Measurements from ENCODE around the gene BCL2L2. TPM values are rescaled to one million over a fixed set of nuclear protein-coding genes. Genes with fewer than 3 reads are reported as not detected.
"Not testable (repeated sequence)": the region's sequence is repeated elsewhere in the genome, so short reads cannot be mapped to it uniquely, and the experiment has no call there.

BCL2L2 gene
- total RNA-seq, 2 experiments from 2014 or later: 8.6 to 18.0 TPM

DNA sequence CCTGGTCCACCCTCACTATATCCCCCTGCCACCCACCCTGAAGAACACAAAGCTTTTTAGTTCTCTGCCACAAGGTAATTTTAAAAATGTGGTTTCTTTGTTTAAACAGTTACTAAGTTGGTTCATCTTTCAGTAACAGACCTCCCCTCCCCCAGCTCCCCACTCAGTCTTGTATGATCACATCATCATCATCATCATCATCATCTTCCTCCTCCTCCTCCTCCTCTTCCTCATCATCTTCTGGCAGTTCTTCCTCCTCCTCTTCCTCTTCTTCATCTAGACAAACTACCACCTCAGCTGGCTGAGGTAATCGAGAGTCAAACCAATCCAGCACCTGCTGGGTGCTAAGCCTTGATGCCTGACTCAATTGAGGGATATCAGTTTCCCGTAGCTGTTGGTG, 31.2 kb upstream of the BCL2L2 start:
- no peaks in the 10 kb centered on the region for H3K9me2 ChIP-seq (ENCODE audit: insufficient read depth, low read length)
- ChIA-PET CTCF (ENCODE audit: unreplicated experiment) (no interaction called here), POLR2A (interaction anchor here (1.0 kb wide), 1 partner anchor 47 kb away, joined by 4 read pairs; no protein-coding TSS in a partner anchor)
- intact Hi-C loops (cut with micrococcal nuclease; ENCODE audit: unreplicated experiment): no loop called here
- no peak overlapping the region for H3K4me3 ChIP-seq (ENCODE audit: low read depth, low read length, poor library complexity, severe bottlenecking)
- no peak for TF ChIP-seq EZH2phosphoT487 (IDR thresholded peaks at IDR 0.05; ENCODE audit: borderline replicate concordance, low read depth, low read length)
- TF ChIP-seq, protein P1, sequence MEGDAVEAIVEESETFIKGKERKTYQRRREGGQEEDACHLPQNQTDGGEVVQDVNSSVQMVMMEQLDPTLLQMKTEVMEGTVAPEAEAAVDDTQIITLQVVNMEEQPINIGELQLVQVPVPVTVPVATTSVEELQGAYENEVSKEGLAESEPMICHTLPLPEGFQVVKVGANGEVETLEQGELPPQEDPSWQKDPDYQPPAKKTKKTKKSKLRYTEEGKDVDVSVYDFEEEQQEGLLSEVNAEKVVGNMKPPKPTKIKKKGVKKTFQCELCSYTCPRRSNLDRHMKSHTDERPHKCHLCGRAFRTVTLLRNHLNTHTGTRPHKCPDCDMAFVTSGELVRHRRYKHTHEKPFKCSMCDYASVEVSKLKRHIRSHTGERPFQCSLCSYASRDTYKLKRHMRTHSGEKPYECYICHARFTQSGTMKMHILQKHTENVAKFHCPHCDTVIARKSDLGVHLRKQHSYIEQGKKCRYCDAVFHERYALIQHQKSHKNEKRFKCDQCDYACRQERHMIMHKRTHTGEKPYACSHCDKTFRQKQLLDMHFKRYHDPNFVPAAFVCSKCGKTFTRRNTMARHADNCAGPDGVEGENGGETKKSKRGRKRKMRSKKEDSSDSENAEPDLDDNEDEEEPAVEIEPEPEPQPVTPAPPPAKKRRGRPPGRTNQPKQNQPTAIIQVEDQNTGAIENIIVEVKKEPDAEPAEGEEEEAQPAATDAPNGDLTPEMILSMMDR (conservative IDR thresholded peaks at IDR 0.05; ENCODE audit: low read length): no peak
- no peak overlapping the region for H2AFZ ChIP-seq (ENCODE audit: low read length)
- H3K4me2 ChIP-seq (ENCODE audit: low read length): no peak overlapping the region
- BruUV-seq (replicated peaks): no TSS peak
- no peaks in the 10 kb centered on the region for H4K20me1 ChIP-seq (ENCODE audit: insufficient read depth, low read length)
- no peaks in the 10 kb centered on the region for H3K36me3 ChIP-seq (ENCODE audit: insufficient read depth, low read length)
- no peak for DNase-seq (ENCODE audit: low spot score)
- H3K9me3 ChIP-seq (ENCODE audit: low read length): no peaks in the 10 kb centered on the region
- H3K4me1 ChIP-seq (ENCODE audit: insufficient read depth, low read length, poor library complexity, severe bottlenecking): no peaks in the 10 kb centered on the region
- no peak overlapping the region for H3K27ac ChIP-seq (ENCODE audit: low read depth, low read length, poor library complexity, severe bottlenecking)
- H3K79me2 ChIP-seq (ENCODE audit: insufficient read depth, low read depth, low read length): no peaks in the 10 kb centered on the region

DNA sequence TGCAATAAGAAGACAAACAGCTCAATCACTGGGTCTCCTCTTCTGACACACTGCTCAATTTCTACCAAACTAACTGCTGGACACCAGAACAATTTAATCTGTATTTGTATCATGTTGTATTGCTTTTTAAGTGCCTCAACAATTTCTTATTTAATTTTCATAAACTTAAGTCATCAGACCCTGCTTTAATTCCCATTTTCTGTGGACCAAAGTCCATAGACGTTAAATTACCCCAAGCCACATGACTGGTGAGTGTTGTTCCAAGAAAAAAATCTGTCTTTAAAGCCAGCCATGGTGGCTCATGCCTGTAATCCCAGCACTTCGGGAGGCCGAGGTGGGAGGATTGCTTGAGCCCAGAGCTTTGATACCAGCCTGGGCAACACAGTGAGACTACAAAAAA, 29.4 kb upstream of the BCL2L2 start:
- Histone ChIP-seq H3K4me3 (ENCODE audit: low read depth, low read length, poor library complexity, severe bottlenecking) (no peak overlapping the region), H3K4me2 (ENCODE audit: low read length) (no peak overlapping the region), H4K20me1 (ENCODE audit: insufficient read depth, low read length) (no peaks in the 10 kb centered on the region), H3K4me1 (ENCODE audit: insufficient read depth, low read length, poor library complexity, severe bottlenecking) (no peaks in the 10 kb centered on the region), H3K36me3 (ENCODE audit: insufficient read depth, low read length) (no peaks in the 10 kb centered on the region), H3K9me3 (ENCODE audit: low read length) (no peaks in the 10 kb centered on the region), H3K79me2 (ENCODE audit: insufficient read depth, low read depth, low read length) (no peaks in the 10 kb centered on the region), H2AFZ (ENCODE audit: low read length) (no peak overlapping the region), H3K27ac (ENCODE audit: low read depth, low read length, poor library complexity, severe bottlenecking) (no peak overlapping the region), H3K9me2 (ENCODE audit: insufficient read depth, low read length) (no peaks in the 10 kb centered on the region)
- no peak for TF ChIP-seq EZH2phosphoT487 (IDR thresholded peaks at IDR 0.05; ENCODE audit: borderline replicate concordance, low read depth, low read length)
- TF ChIP-seq, protein P1 (conservative IDR thresholded peaks at IDR 0.05; ENCODE audit: low read length): no peak
- ChIA-PET POLR2A (interaction anchor here (0.6 to 2.2 kb wide), 2 partner anchors 9 to 63 kb away, joined by 4 to 8 read pairs; partner anchors contain the start of gene HOMEZ), CTCF (ENCODE audit: unreplicated experiment) (no interaction called here)
- intact Hi-C loops (cut with micrococcal nuclease; ENCODE audit: unreplicated experiment): no loop called here
- no TSS peak for BruUV-seq (replicated peaks)
- no peak for DNase-seq (ENCODE audit: low spot score)

DNA sequence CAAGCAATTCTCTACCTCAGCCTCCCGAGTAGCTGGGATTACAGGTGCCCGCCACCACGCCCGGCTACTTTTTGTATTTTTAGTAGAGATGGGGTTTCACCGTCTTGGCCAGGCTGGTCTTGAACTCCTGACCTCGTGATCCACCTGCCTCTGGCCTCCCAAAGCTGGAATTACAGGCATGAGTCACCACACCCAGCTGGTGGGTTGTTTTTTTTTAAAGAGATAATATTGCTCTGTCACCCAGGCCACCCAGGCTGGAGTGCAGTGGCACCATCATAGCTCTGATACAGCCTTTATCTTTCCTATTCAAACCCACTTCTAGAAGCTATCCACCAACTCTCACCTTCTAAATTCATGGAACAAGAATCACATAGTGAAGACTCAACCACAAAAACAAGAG, 28.7 kb upstream of the BCL2L2 start:
- H3K4me2 ChIP-seq (ENCODE audit: low read length); H3K9me2 ChIP-seq (ENCODE audit: insufficient read depth, low read length); H3K9me3 ChIP-seq (ENCODE audit: low read length); DNase-seq (ENCODE audit: low spot score); BruUV-seq (replicated peaks); H3K79me2 ChIP-seq (ENCODE audit: insufficient read depth, low read depth, low read length); H3K4me1 ChIP-seq (ENCODE audit: insufficient read depth, low read length, poor library complexity, severe bottlenecking); H3K27ac ChIP-seq (ENCODE audit: low read depth, low read length, poor library complexity, severe bottlenecking); H3K36me3 ChIP-seq (ENCODE audit: insufficient read depth, low read length); H4K20me1 ChIP-seq (ENCODE audit: insufficient read depth, low read length); H2AFZ ChIP-seq (ENCODE audit: low read length); CTCF ChIA-PET (ENCODE audit: unreplicated experiment); H3K4me3 ChIP-seq (ENCODE audit: low read depth, low read length, poor library complexity, severe bottlenecking); intact Hi-C loops (cut with micrococcal nuclease; ENCODE audit: unreplicated experiment): not testable (repeated sequence)
- POLR2A ChIA-PET: interaction anchor here (0.6 to 2.2 kb wide), 5 partner anchors 8 to 259 kb away, joined by 4 to 8 read pairs (median 4); partner anchors contain the start of gene HOMEZ
